Natural killer cell (primary cell): Measurements from ENCODE around the gene HSP90AA1. TPM values are rescaled to one million over a fixed set of nuclear protein-coding genes. Genes with fewer than 3 reads are reported as not detected.

Source experiments
- ATAC-seq, 3 donors: fragments of 150-1000 bp in 2 of 3; fragments of 200-7000 bp in 1 of 3; cut with Tn5 transposase; 1 replicate in 1 of 3; 2 replicates in 2 of 3; pipeline ENCODE4 v1.10.0; 2021; ENCODE audit warnings: mild to moderate bottlenecking in 2 of 3, moderate library complexity in 2 of 3
- DNase-seq, 2 donors: peaks; one replicate each; pipeline versions ENCODE4 v3.0.0 to v3.0.0-alpha.2; 2013 to 2021; ENCODE audit warnings: mixed read lengths in 1 of 2
- H3K27ac ChIP-seq: one replicate; pipeline ENCODE4 v1.5.1; 2013; ENCODE audit warnings: mild to moderate bottlenecking, low read length
- H3K27me3 ChIP-seq: one replicate; pipeline ENCODE4 v1.6.1; 2013; ENCODE audit warnings: low read length; ENCODE audit not compliant: control insufficient read depth, insufficient read depth
- H3K36me3 ChIP-seq: one replicate; pipeline ENCODE4 v1.6.1; 2013; ENCODE audit warnings: low read length; ENCODE audit not compliant: control insufficient read depth, insufficient read depth
- H3K4me1 ChIP-seq: one replicate; pipeline ENCODE4 v1.6.1; 2013; ENCODE audit warnings: low read length; ENCODE audit not compliant: control insufficient read depth, insufficient read depth
- H3K4me3 ChIP-seq: one replicate; pipeline ENCODE4 v1.5.1; 2013; ENCODE audit warnings: low read length
- H3K9me3 ChIP-seq: one replicate; pipeline ENCODE4 v1.6.1; 2013; ENCODE audit warnings: low read length; ENCODE audit not compliant: control insufficient read depth, insufficient read depth
- H3K27ac Mint-ChIP-seq, 2 donors: one replicate each; pipeline ENCODE4 v1.8.0; 2022; ENCODE audit warnings: mild to moderate bottlenecking in 2 of 2, mixed read lengths in 2 of 2, moderate library complexity in 1 of 2
- H3K27me3 Mint-ChIP-seq, 2 donors: one replicate each; pipeline ENCODE4 v1.8.0; 2022; ENCODE audit warnings: low read depth in 2 of 2, mixed read lengths in 2 of 2
- H3K36me3 Mint-ChIP-seq: one replicate; pipeline ENCODE4 v1.8.0; 2022; ENCODE audit warnings: mixed read lengths
- H3K4me1 Mint-ChIP-seq, 2 donors: one replicate each; pipeline ENCODE4 v1.8.0; 2022; ENCODE audit warnings: mixed read lengths in 2 of 2
- H3K4me3 Mint-ChIP-seq: one replicate; pipeline ENCODE4 v1.8.0; 2022; ENCODE audit warnings: mild to moderate bottlenecking, moderate library complexity, mixed read lengths
- H3K9me3 Mint-ChIP-seq, 2 donors: one replicate each; pipeline ENCODE4 v1.8.0; 2022; ENCODE audit warnings: mixed read lengths in 2 of 2
- CTCF ChIP-seq: fragments of 200-600 bp; IDR thresholded peaks from one replicate; pipeline ENCODE4 v1.8.0; 2022; ENCODE audit warnings: antibody characterized with exemption
- WGBS: methylation state at CpG from one replicate; pipeline ENCODE4 v1.1.7; 2013; ENCODE audit warnings: missing lambda C conversion rate; ENCODE audit not compliant: insufficient coverage; 5-methylcytosine and 5-hydroxymethylcytosine counted together
- intact Hi-C: fragments of 100-400 bp; cut with micrococcal nuclease; formaldehyde crosslinking; loops from one replicate; pipeline ENCODE4 v1.14.2; 2022
- total RNA-seq, 4 donors: library from RNA; stranded (reverse); fragments of 120-200 nt in 1 of 4; gene quantifications; one replicate each; pipeline versions ENCODE4 v1.2.3 to v1.2.4, GENCODE V29; 2013 to 2022

Gene HSP90AA1
- total RNA-seq, 3 donors from 2014 or later (not counting 1 experiment from before 2014, with no cell fraction given): 470 to 665 (median 663) TPM

GRCh38 chr14:102088012-102088792 is 1.4 kb upstream of the HSP90AA1 start:
- peaks cover 25% of the 10 kb centered on the region for H3K36me3 ChIP-seq
- 13% methylated on average over 39 of the region's 39 CpGs for WGBS
- intact Hi-C loops: loop anchor here (10.0 kb wide), 1 partner anchor 263 kb away; no protein-coding TSS in a partner anchor
- H3K4me3 Mint-ChIP-seq: peak overlapping the region; percentile 93
- peaks cover 30% of the 10 kb centered on the region for H3K4me1 ChIP-seq
- peaks cover 48% of the 10 kb centered on the region in 2 donors for H3K4me1 Mint-ChIP-seq
- DNase-seq (peak; percentile 39 to 62), ATAC-seq (peak in 1 of 3 donors; percentile 7)
- peak overlapping the region; percentile 89 for H3K27ac ChIP-seq
- H3K4me3 ChIP-seq: peak overlapping the region; percentile 62
- no peaks in the 10 kb centered on the region for H3K27me3 Mint-ChIP-seq
- no peaks in the 10 kb centered on the region for H3K9me3 Mint-ChIP-seq
- H3K9me3 ChIP-seq: no peaks in the 10 kb centered on the region
- no peaks in the 10 kb centered on the region for H3K27me3 ChIP-seq
- peak overlapping the region; percentile 37 to 95 for H3K27ac Mint-ChIP-seq
- H3K36me3 Mint-ChIP-seq: peaks cover 10% of the 10 kb centered on the region
- no peak for TF ChIP-seq CTCF

GRCh38 chr14:102087762-102088011 is 843 bp upstream of the HSP90AA1 start:
- no peak for TF ChIP-seq CTCF
- Mint-ChIP-seq H3K27ac (peak overlapping the region; percentile 37 to 95), H3K9me3 (no peaks in the 10 kb centered on the region), H3K4me1 (peaks cover 53% of the 10 kb centered on the region in 2 donors), H3K36me3 (peaks cover 15% of the 10 kb centered on the region), H3K4me3 (peak overlapping the region; percentile 93), H3K27me3 (no peaks in the 10 kb centered on the region)
- ATAC-seq: peak in 1 of 3 donors; percentile 3
- Histone ChIP-seq H3K4me3 (peak overlapping the region; percentile 62), H3K4me1 (peaks cover 30% of the 10 kb centered on the region), H3K9me3 (no peaks in the 10 kb centered on the region), H3K27ac (peak overlapping the region; percentile 89), H3K27me3 (no peaks in the 10 kb centered on the region), H3K36me3 (peaks cover 31% of the 10 kb centered on the region)
- 12% methylated on average over 11 of the region's 11 CpGs for WGBS
- DNase-seq: no peak
- intact Hi-C loops: loop anchor here (1.0 to 10.0 kb wide), 2 partner anchors 139 to 263 kb away; no protein-coding TSS in a partner anchor

- intact Hi-C loops: loop anchor here (10.0 kb wide), 1 partner anchor 262 kb away; no protein-coding TSS in a partner anchor
- Mint-ChIP-seq H3K27me3 (no peaks in the 10 kb centered on the region), H3K4me3 (peak overlapping the region; percentile 92), H3K27ac (peak overlapping the region; percentile 37 to 95), H3K36me3 (peaks cover 25% of the 10 kb centered on the region), H3K9me3 (no peaks in the 10 kb centered on the region), H3K4me1 (peaks cover 61 to 62% of the 10 kb centered on the region in 2 donors)
- Histone ChIP-seq H3K4me1 (peaks cover 30% of the 10 kb centered on the region), H3K36me3 (peaks cover 41% of the 10 kb centered on the region), H3K9me3 (no peaks in the 10 kb centered on the region), H3K27ac (peak overlapping the region; percentile 99), H3K27me3 (no peaks in the 10 kb centered on the region), H3K4me3 (peak overlapping the region; percentile 38)
- ATAC-seq: no peak
- no peak for DNase-seq
- no peak for TF ChIP-seq CTCF
- under 1% methylated on average over 32 of the region's 32 CpGs for WGBS
Observed at GRCh38 chr14:102086709-102086971, 204 bp downstream of the HSP90AA1 start.
